DND-41 (cell line): ENCODE results near the gene RAB30.

ENCODE experiments used
- ATAC-seq: fragments of 200-7000 bp; cut with Tn5 transposase; 3 replicates; pipeline ENCODE4 v1.9.1; 2021; ENCODE audit warnings: low read depth; ENCODE audit not compliant: insufficient read depth
- DNase-seq: peaks from one replicate; pipeline ENCODE4 v3.0.0-alpha.2; 2020
- H2AFZ ChIP-seq: 2 replicates; pipeline ENCODE4 v1.6.0; 2012; ENCODE audit warnings: low read depth, low read length
- H3K27ac ChIP-seq: 2 replicates; pipeline ENCODE4 v1.5.1; 2012; ENCODE audit warnings: low read length, inconsistent platforms
- H3K27me3 ChIP-seq: fragments of 200-600 bp; sonication (generic); 2 replicates; pipeline ENCODE4 v1.6.0; 2012; ENCODE audit warnings: low read length, mild to moderate bottlenecking, inconsistent platforms; ENCODE audit not compliant: insufficient read depth, poor library complexity
- H3K36me3 ChIP-seq: 2 replicates; pipeline ENCODE4 v1.5.1; 2012; ENCODE audit warnings: low read length, inconsistent platforms; ENCODE audit not compliant: insufficient read depth
- H3K4me1 ChIP-seq: 2 replicates; pipeline ENCODE4 v1.5.1; 2012; ENCODE audit warnings: mild to moderate bottlenecking, low read length; ENCODE audit not compliant: insufficient read depth
- H3K4me2 ChIP-seq: 2 replicates; pipeline ENCODE4 v1.6.0; 2012; ENCODE audit warnings: mild to moderate bottlenecking, moderate library complexity, low read length, inconsistent platforms; ENCODE audit not compliant: insufficient read depth
- H3K4me3 ChIP-seq, 2 experiments: fragments of 200-600 bp in 1 of 2; shearing (Covaris generic) in 1 of 2; 2 replicates each; pipeline ENCODE4 v1.5.1; 2012 to 2016; ENCODE audit warnings: inconsistent platforms in 2 of 2, low read length in 2 of 2, mild to moderate bottlenecking in 2 of 2, low read depth in 1 of 2, moderate library complexity in 1 of 2
- H3K79me2 ChIP-seq: 2 replicates; pipeline ENCODE4 v1.6.0; 2012; ENCODE audit warnings: low read length, inconsistent platforms; ENCODE audit not compliant: insufficient read depth
- H3K9ac ChIP-seq: 2 replicates; pipeline ENCODE4 v1.6.0; 2012; ENCODE audit warnings: low read depth, mild to moderate bottlenecking, inconsistent platforms, low read length, moderate library complexity
- H3K9me3 ChIP-seq: 2 replicates; pipeline ENCODE4 v1.5.1; 2012; ENCODE audit warnings: low read length, moderate library complexity, mild to moderate bottlenecking, inconsistent platforms; ENCODE audit not compliant: insufficient read depth, severe bottlenecking
- H4K20me1 ChIP-seq: 2 replicates; pipeline ENCODE4 v1.6.0; 2012; ENCODE audit warnings: low read length; ENCODE audit not compliant: insufficient read depth
- CTCF ChIP-seq: IDR thresholded peaks from 2 replicates; pipeline ENCODE4 v1.5.1; 2012; ENCODE audit warnings: borderline replicate concordance, low read length, moderate library complexity, mild to moderate bottlenecking; ENCODE audit not compliant: poor library complexity, severe bottlenecking; ENCODE audit errors: extremely low read depth
- EZH2 ChIP-seq: IDR thresholded peaks from 3 replicates; pipeline ENCODE4 v1.6.1; 2012; ENCODE audit warnings: borderline replicate concordance, low read depth, mild to moderate bottlenecking, moderate library complexity, low read length, inconsistent platforms; ENCODE audit not compliant: severe bottlenecking

The RAB30 gene

GRCh38 chr11:83115026-83115425, 43.3 kb upstream of the RAB30 start:
- no peak overlapping the region for H2AFZ ChIP-seq
- TF ChIP-seq CTCF, result no peak
- no peak for TF ChIP-seq EZH2

GRCh38 chr11:83112886-83113285, 41.2 kb upstream of the RAB30 start:
- H3K27me3 ChIP-seq, result no peaks in the 10 kb centered on the region
- no peaks in the 10 kb centered on the region for H3K36me3 ChIP-seq
- no peaks in the 10 kb centered on the region for H4K20me1 ChIP-seq
- H3K4me1 ChIP-seq, result no peaks in the 10 kb centered on the region
- no peaks in the 10 kb centered on the region for H3K9me3 ChIP-seq
- ATAC-seq (no peak), DNase-seq (no peak)
- no peak overlapping the region for H2AFZ ChIP-seq
- no peaks in the 10 kb centered on the region for H3K79me2 ChIP-seq
- TF ChIP-seq EZH2 (no peak), CTCF (no peak)
- H3K4me2 ChIP-seq, result no peak overlapping the region
- no peak overlapping the region for H3K9ac ChIP-seq
- H3K4me3 ChIP-seq, result no peak overlapping the region
- no peak overlapping the region for H3K27ac ChIP-seq

More at GRCh38 chr11:83115026-83115425, 43.3 kb upstream of the RAB30 start:
- Histone ChIP-seq H3K27ac (no peak overlapping the region), H3K4me3 (no peak overlapping the region), H3K9me3 (no peaks in the 10 kb centered on the region), H3K27me3 (no peaks in the 10 kb centered on the region), H3K36me3 (no peaks in the 10 kb centered on the region), H3K9ac (no peak overlapping the region), H3K79me2 (no peaks in the 10 kb centered on the region), H3K4me1 (no peaks in the 10 kb centered on the region), H4K20me1 (no peaks in the 10 kb centered on the region), H3K4me2 (no peak overlapping the region)
- DNase-seq (no peak), ATAC-seq (no peak)

GRCh38 chr11:83105168-83105567, 33.5 kb upstream of the RAB30 start:
- H3K36me3 ChIP-seq, result no peaks in the 10 kb centered on the region
- H3K9ac ChIP-seq, result no peak overlapping the region
- H4K20me1 ChIP-seq, result no peaks in the 10 kb centered on the region
- no peak overlapping the region for H3K27ac ChIP-seq
- peaks cover 9% of the 10 kb centered on the region for H3K27me3 ChIP-seq
- DNase-seq (no peak), ATAC-seq (no peak)
- H2AFZ ChIP-seq, result no peak overlapping the region
- no peaks in the 10 kb centered on the region for H3K9me3 ChIP-seq
- H3K4me2 ChIP-seq, result no peak overlapping the region
- H3K4me3 ChIP-seq, result no peak overlapping the region
- TF ChIP-seq CTCF (no peak), EZH2 (no peak)
- no peaks in the 10 kb centered on the region for H3K4me1 ChIP-seq
- H3K79me2 ChIP-seq, result no peaks in the 10 kb centered on the region

GRCh38 chr11:83102834-83103233, 31.1 kb upstream of the RAB30 start:
- H2AFZ ChIP-seq, result no peak overlapping the region
- TF ChIP-seq EZH2 (no peak), CTCF (no peak)
- no peaks in the 10 kb centered on the region for H4K20me1 ChIP-seq
- H3K4me3 ChIP-seq, result no peak overlapping the region
- H3K4me2 ChIP-seq, result no peak overlapping the region
- DNase-seq (no peak), ATAC-seq (no peak)
- no peaks in the 10 kb centered on the region for H3K9me3 ChIP-seq
- H3K36me3 ChIP-seq, result no peaks in the 10 kb centered on the region
- H3K27ac ChIP-seq, result no peak overlapping the region
- H3K9ac ChIP-seq, result no peak overlapping the region
- H3K27me3 ChIP-seq, result peaks cover 9% of the 10 kb centered on the region
- H3K4me1 ChIP-seq, result no peaks in the 10 kb centered on the region
- no peaks in the 10 kb centered on the region for H3K79me2 ChIP-seq
